WTC11 (cell line): ENCODE results near the gene RYR3. TPM values are rescaled to one million over a fixed set of nuclear protein-coding genes. Genes with fewer than 3 reads are reported as not detected.

Experiments used
- ATAC-seq: fragments of 200-7000 bp; cut with Tn5 transposase; 2 replicates; pipeline ENCODE4 v1.10.0; 2021; ENCODE audit warnings: mild to moderate bottlenecking, moderate library complexity
- CTCF ChIA-PET: fragments of 300-600 bp; sonication (Branson Sonifier 250); formaldehyde crosslinking; loops from one replicate; lab custom pipeline; 2021; ENCODE audit warnings: antibody characterized with exemption; lab: Charles Lee
- POLR2A ChIA-PET: fragments of 350-600 bp; sonication (Branson Sonifier 250); formaldehyde crosslinking; loops from one replicate; lab custom pipeline; 2021; ENCODE audit warnings: antibody characterized with exemption; lab: Charles Lee
- DNase-seq: peaks from one replicate; pipeline ENCODE4 v3.0.0; 2021; ENCODE audit warnings: low spot score
- H3K27ac Mint-ChIP-seq: 2 replicates; pipeline ENCODE4 v1.8.0; 2021; ENCODE audit warnings: mixed read lengths
- H3K27me3 Mint-ChIP-seq: 2 replicates; pipeline ENCODE4 v1.8.0; 2021; ENCODE audit warnings: low read depth, mild to moderate bottlenecking, moderate library complexity, mixed read lengths
- H3K36me3 Mint-ChIP-seq: 2 replicates; pipeline ENCODE4 v1.8.0; 2021; ENCODE audit warnings: mixed read lengths
- H3K4me1 Mint-ChIP-seq: 2 replicates; pipeline ENCODE4 v1.8.0; 2022; ENCODE audit warnings: mixed read lengths
- H3K4me3 Mint-ChIP-seq: 2 replicates; pipeline ENCODE4 v1.8.0; 2021; ENCODE audit warnings: mild to moderate bottlenecking, moderate library complexity, mixed read lengths
- H3K9me3 Mint-ChIP-seq: 2 replicates; pipeline ENCODE4 v1.8.0; 2021; ENCODE audit warnings: mixed read lengths
- ATF1 ChIP-seq: sonication (generic); formaldehyde crosslinking; IDR thresholded peaks from 2 replicates; pipeline ENCODE4 v1.8.1; 2023; ENCODE audit warnings: mild to moderate bottlenecking, moderate library complexity, missing genetic modification reagents
- CREB1 ChIP-seq: sonication (generic); formaldehyde crosslinking; IDR thresholded peaks from 2 replicates; pipeline ENCODE4 v1.8.0; 2023; ENCODE audit warnings: mild to moderate bottlenecking, missing genetic modification reagents
- FOXJ3 ChIP-seq: sonication (generic); formaldehyde crosslinking; IDR thresholded peaks from 2 replicates; pipeline ENCODE4 v1.9.0; 2021; ENCODE audit warnings: missing genetic modification reagents, mild to moderate bottlenecking, borderline replicate concordance
- FOXP1 ChIP-seq: sonication (generic); formaldehyde crosslinking; IDR thresholded peaks from 2 replicates; pipeline ENCODE4 v1.8.0; 2022; ENCODE audit warnings: missing genetic modification reagents, mild to moderate bottlenecking, moderate library complexity, borderline replicate concordance
- GABPB1 ChIP-seq: sonication (generic); formaldehyde crosslinking; IDR thresholded peaks from 2 replicates; pipeline ENCODE4 v1.8.1; 2023; ENCODE audit warnings: mild to moderate bottlenecking, missing genetic modification reagents
- IRF2 ChIP-seq: sonication (generic); formaldehyde crosslinking; IDR thresholded peaks from 2 replicates; pipeline ENCODE4 v1.8.0; 2022; ENCODE audit warnings: low read depth, missing genetic modification reagents, borderline replicate concordance
- KAT7 ChIP-seq: sonication (generic); formaldehyde crosslinking; IDR thresholded peaks from 2 replicates; pipeline ENCODE4 v1.8.1; 2023; ENCODE audit warnings: missing genetic modification reagents, mild to moderate bottlenecking, borderline replicate concordance
- PRRX2 ChIP-seq: fragments of 250-450 bp; sonication (Bioruptor Pico); IDR thresholded peaks from 2 replicates; pipeline ENCODE4 v1.8.0; 2021; ENCODE audit warnings: mild to moderate bottlenecking
- TCF7 ChIP-seq: sonication (generic); formaldehyde crosslinking; IDR thresholded peaks from 2 replicates; pipeline ENCODE4 v1.8.0; 2022; ENCODE audit warnings: mild to moderate bottlenecking, low read depth, missing genetic modification reagents, moderate library complexity
- TEAD1 ChIP-seq: sonication (generic); formaldehyde crosslinking; IDR thresholded peaks from 2 replicates; pipeline ENCODE4 v1.8.0; 2022; ENCODE audit warnings: mild to moderate bottlenecking, missing genetic modification reagents
- ZNF121 ChIP-seq: sonication (generic); formaldehyde crosslinking; IDR thresholded peaks from 2 replicates; pipeline ENCODE4 v1.8.0; 2023; ENCODE audit warnings: missing genetic modification reagents
- ZNF138 ChIP-seq: sonication (generic); formaldehyde crosslinking; conservative IDR thresholded peaks from 2 replicates; pipeline ENCODE4 v1.8.1; 2022; ENCODE audit warnings: mild to moderate bottlenecking, moderate library complexity, missing genetic modification reagents
- total RNA-seq: library from RNA; stranded (reverse); gene quantifications from 3 replicates; pipeline ENCODE4 v1.2.3, GENCODE V29; 2021
- TF ChIP-seq, protein P1 (sequence below): sonication (generic); formaldehyde crosslinking; IDR thresholded peaks from 2 replicates; pipeline ENCODE4 v1.8.1; 2023; ENCODE audit warnings: mild to moderate bottlenecking, missing genetic modification reagents, moderate library complexity
- TF ChIP-seq, protein P2 (sequence below): fragments of 250-450 bp; sonication (Bioruptor Pico); IDR thresholded peaks from 2 replicates; pipeline ENCODE4 v1.9.0; 2021; ENCODE audit warnings: mild to moderate bottlenecking
- TF ChIP-seq, protein P3 (sequence below): sonication (generic); formaldehyde crosslinking; IDR thresholded peaks from 2 replicates; pipeline ENCODE4 v1.8.1; 2023; ENCODE audit warnings: mild to moderate bottlenecking, moderate library complexity, missing genetic modification reagents
- TF ChIP-seq, protein P4 (sequence below): sonication (generic); formaldehyde crosslinking; IDR thresholded peaks from 2 replicates; pipeline ENCODE4 v1.8.1; 2022; ENCODE audit warnings: low read depth, missing genetic modification reagents, borderline replicate concordance
- TF ChIP-seq, protein P5 (sequence below): sonication (generic); formaldehyde crosslinking; IDR thresholded peaks from 2 replicates; pipeline ENCODE4 v1.8.1; 2023; ENCODE audit warnings: mild to moderate bottlenecking, missing genetic modification reagents, moderate library complexity

Gene RYR3
- total RNA-seq, 1 experiment from 2014 or later = 1.4 TPM

DNA sequence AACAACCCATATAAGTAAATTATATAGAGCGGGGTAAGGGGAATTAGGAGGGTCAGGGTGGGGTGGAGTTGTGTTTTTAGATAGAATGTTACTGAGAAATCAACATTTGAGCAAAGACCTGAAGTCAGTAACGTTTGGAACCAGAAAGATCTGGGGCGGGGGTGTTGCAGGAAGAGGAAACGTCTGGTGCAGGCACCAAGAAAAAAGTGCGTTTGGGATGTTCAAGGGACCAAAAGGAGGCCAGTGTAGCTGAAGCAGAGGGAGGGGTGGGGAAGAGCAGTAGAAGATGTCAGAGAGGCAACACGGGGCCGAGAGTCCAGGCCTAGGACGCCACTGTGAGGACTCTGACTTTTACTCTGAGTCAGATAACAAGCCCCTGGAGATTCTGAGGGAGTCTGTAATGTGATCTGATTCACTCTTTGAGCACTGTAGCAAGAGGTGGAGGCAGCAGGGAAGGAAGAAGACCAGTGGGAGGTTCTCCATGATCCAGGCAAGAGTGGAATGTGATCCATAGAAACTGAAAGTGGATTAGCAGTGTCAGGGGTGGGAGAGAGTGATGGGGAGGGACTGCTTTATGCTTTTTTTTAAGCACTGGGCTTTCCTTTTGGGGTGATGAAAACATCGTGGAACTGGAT lies 478.3 kb downstream of the RYR3 start:
- no peaks in the 10 kb centered on the region for H3K36me3 Mint-ChIP-seq
- H3K4me3 Mint-ChIP-seq = no peak overlapping the region
- ATAC-seq = no peak
- TF ChIP-seq, protein P1, sequence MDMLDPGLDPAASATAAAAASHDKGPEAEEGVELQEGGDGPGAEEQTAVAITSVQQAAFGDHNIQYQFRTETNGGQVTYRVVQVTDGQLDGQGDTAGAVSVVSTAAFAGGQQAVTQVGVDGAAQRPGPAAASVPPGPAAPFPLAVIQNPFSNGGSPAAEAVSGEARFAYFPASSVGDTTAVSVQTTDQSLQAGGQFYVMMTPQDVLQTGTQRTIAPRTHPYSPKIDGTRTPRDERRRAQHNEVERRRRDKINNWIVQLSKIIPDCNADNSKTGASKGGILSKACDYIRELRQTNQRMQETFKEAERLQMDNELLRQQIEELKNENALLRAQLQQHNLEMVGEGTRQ (CRISPR knock-in tag) = no peak
- TF ChIP-seq KAT7 (CRISPR knock-in tag) = no peak
- TF ChIP-seq ATF1 = no peak
- TF ChIP-seq PRRX2 (CRISPR knock-in tag) = no peak
- TF ChIP-seq, protein P2, sequence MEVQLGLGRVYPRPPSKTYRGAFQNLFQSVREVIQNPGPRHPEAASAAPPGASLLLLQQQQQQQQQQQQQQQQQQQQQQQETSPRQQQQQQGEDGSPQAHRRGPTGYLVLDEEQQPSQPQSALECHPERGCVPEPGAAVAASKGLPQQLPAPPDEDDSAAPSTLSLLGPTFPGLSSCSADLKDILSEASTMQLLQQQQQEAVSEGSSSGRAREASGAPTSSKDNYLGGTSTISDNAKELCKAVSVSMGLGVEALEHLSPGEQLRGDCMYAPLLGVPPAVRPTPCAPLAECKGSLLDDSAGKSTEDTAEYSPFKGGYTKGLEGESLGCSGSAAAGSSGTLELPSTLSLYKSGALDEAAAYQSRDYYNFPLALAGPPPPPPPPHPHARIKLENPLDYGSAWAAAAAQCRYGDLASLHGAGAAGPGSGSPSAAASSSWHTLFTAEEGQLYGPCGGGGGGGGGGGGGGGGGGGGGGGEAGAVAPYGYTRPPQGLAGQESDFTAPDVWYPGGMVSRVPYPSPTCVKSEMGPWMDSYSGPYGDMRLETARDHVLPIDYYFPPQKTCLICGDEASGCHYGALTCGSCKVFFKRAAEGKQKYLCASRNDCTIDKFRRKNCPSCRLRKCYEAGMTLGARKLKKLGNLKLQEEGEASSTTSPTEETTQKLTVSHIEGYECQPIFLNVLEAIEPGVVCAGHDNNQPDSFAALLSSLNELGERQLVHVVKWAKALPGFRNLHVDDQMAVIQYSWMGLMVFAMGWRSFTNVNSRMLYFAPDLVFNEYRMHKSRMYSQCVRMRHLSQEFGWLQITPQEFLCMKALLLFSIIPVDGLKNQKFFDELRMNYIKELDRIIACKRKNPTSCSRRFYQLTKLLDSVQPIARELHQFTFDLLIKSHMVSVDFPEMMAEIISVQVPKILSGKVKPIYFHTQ (CRISPR knock-in tag) = no peak
- no peak for TF ChIP-seq ZNF121 (CRISPR knock-in tag)
- no peak for TF ChIP-seq TCF7 (CRISPR knock-in tag)
- no peak for TF ChIP-seq ZNF138 (CRISPR knock-in tag)
- TF ChIP-seq, protein P3, sequence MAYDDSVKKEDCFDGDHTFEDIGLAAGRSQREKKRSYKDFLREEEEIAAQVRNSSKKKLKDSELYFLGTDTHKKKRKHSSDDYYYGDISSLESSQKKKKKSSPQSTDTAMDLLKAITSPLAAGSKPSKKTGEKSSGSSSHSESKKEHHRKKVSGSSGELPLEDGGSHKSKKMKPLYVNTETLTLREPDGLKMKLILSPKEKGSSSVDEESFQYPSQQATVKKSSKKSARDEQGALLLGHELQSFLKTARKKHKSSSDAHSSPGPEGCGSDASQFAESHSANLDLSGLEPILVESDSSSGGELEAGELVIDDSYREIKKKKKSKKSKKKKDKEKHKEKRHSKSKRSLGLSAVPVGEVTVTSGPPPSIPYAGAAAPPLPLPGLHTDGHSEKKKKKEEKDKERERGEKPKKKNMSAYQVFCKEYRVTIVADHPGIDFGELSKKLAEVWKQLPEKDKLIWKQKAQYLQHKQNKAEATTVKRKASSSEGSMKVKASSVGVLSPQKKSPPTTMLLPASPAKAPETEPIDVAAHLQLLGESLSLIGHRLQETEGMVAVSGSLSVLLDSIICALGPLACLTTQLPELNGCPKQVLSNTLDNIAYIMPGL = no peak
- no peaks in the 10 kb centered on the region for H3K9me3 Mint-ChIP-seq
- POLR2A ChIA-PET = interaction anchor here (0.7 kb wide), 1 partner anchor 175 kb away, joined by 3 read pairs; no protein-coding TSS in a partner anchor
- no peak overlapping the region for H3K27ac Mint-ChIP-seq
- H3K27me3 Mint-ChIP-seq = no peaks in the 10 kb centered on the region
- CTCF ChIA-PET = no interaction called here
- peaks cover 6% of the 10 kb centered on the region for H3K4me1 Mint-ChIP-seq
- no peak for DNase-seq

DNA sequence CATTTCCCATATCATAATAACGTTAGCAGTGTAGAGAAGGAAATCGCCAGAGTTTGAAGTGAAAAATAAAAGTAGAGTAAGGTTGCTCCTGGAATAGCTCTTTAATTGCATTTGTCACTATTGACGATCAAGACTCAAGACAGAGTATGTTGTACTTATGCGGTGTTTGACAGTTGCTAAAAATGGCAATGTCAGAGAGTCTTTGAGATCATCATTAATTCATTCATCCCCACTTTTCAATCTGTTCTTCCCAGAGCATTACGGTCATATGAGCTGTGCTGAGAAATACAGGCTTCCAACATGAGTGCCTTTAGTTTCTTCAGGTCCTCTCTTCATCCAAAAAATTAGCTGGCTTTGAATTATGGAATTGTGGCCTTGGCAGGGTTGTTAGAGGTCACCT lies 483.7 kb downstream of the RYR3 start:
- Mint-ChIP-seq H3K4me1 (no peaks in the 10 kb centered on the region), H3K4me3 (no peak overlapping the region), H3K27me3 (no peaks in the 10 kb centered on the region), H3K27ac (no peak overlapping the region), H3K9me3 (peaks cover 4% of the 10 kb centered on the region), H3K36me3 (no peaks in the 10 kb centered on the region)
- POLR2A ChIA-PET = interaction anchor here (0.7 kb wide), 1 partner anchor 43 kb away, joined by 3 read pairs; no protein-coding TSS in a partner anchor
- CTCF ChIA-PET = interaction anchor here (0.7 to 1.5 kb wide), 2 partner anchors 56 to 316 kb away, joined by 3 to 4 read pairs; no protein-coding TSS in a partner anchor
- ATAC-seq (no peak), DNase-seq (no peak)
- TF ChIP-seq IRF2 (CRISPR knock-in tag) (no peak), TEAD1 (CRISPR knock-in tag) (no peak), FOXP1 (CRISPR knock-in tag) (no peak), CREB1 (no peak), FOXJ3 (CRISPR knock-in tag) (no peak), GABPB1 (CRISPR knock-in tag) (no peak)
- TF ChIP-seq, protein P4, sequence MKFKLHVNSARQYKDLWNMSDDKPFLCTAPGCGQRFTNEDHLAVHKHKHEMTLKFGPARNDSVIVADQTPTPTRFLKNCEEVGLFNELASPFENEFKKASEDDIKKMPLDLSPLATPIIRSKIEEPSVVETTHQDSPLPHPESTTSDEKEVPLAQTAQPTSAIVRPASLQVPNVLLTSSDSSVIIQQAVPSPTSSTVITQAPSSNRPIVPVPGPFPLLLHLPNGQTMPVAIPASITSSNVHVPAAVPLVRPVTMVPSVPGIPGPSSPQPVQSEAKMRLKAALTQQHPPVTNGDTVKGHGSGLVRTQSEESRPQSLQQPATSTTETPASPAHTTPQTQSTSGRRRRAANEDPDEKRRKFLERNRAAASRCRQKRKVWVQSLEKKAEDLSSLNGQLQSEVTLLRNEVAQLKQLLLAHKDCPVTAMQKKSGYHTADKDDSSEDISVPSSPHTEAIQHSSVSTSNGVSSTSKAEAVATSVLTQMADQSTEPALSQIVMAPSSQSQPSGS (CRISPR knock-in tag) = no peak
- TF ChIP-seq, protein P5, sequence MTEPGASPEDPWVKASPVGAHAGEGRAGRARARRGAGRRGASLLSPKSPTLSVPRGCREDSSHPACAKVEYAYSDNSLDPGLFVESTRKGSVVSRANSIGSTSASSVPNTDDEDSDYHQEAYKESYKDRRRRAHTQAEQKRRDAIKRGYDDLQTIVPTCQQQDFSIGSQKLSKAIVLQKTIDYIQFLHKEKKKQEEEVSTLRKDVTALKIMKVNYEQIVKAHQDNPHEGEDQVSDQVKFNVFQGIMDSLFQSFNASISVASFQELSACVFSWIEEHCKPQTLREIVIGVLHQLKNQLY = no peak
